ENCODE data around the gene MFAP3L.

GRCh38 chr4:169948271-169948670 is 77.9 kb downstream of the MFAP3L start:
- TF ChIP-seq CTCF (IDR thresholded peaks at IDR 0.05) (no peak), POLR2A (IDR thresholded peaks at IDR 0.05; ENCODE audit: low read depth) (no peak), POLR2AphosphoS5 (IDR thresholded peaks at IDR 0.05) (no peak)
